Erythroblast (primary cell): ENCODE data around the gene CWC27.

Source experiments
- DNase-seq, 2 experiments: peaks; one replicate each; lab custom pipeline; 2025; lab: John Stamatoyannopoulos, UW
- GATA1 ChIP-seq: IDR thresholded peaks from 2 replicates; pipeline ENCODE4 v1.6.1; 2011; ENCODE audit warnings: low read depth, mild to moderate bottlenecking, control low read depth, low read length, moderate library complexity
- POLR2A ChIP-seq: IDR thresholded peaks from 2 replicates; pipeline ENCODE4 v1.6.1; 2011; ENCODE audit warnings: mild to moderate bottlenecking, low read length

The CWC27 gene

DNA sequence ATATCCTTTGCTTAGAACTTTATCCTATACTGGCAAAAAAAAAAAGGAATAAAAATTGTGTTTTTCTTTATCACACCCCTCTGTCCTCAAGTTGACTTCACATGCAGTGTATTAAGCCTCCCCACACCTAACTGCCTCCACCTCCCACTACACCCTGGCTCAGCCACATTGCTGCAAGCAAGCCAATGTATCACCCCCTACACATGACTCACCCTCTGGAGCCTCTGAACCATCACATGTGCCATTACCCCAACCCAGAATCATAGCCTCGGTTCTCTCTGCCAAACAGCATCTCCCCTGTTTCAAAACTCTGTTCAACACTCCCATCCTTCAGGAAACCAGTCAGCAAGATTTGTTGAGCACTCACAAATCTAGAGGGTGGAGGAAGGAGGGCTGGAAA lies 209.0 kb downstream of the CWC27 start:
- DNase-seq = peak in 1 of 2 experiments; percentile 10
- no peak for TF ChIP-seq POLR2A
- TF ChIP-seq GATA1 = no peak

DNA sequence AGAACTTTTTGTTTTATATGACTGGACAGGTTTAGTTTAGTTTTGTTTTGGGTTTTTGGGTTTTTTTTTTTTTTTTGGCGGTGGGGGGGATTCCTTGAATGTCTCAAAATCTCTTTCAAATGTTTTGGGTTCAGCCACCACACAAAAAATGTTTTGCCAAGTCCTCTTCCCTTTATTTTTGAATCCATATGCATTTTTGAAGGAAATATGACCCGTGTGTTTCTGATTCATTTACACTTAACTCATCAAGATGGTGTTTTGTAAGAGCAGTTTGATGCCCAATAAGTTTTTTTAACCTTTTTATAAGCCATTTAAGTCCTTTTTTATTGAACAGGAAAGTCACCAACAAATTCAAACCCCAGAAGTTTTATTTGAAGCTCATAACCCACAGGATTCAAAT lies 209.8 kb downstream of the CWC27 start:
- TF ChIP-seq POLR2A (no peak), GATA1 (no peak)
- no peak for DNase-seq

DNA sequence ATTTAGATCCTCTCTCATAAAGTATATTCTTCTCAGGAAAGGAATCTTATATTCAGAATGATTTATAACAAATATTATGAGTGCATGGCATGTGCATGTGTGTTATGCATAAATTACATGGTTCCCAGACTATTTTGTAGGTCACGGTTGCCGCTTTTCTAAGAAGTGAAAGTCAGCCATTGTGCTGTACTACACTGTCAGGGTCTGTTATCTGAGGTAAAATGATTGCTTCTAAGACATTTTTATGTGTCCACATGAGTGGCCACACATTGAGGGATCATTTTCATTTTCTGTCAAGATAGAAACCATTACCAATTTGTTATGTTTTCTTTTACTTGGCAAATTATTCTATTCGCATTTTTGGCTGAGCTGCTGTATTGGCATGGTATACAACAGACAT lies 210.8 kb downstream of the CWC27 start:
- DNase-seq = no peak
- TF ChIP-seq POLR2A (no peak), GATA1 (no peak)

DNA sequence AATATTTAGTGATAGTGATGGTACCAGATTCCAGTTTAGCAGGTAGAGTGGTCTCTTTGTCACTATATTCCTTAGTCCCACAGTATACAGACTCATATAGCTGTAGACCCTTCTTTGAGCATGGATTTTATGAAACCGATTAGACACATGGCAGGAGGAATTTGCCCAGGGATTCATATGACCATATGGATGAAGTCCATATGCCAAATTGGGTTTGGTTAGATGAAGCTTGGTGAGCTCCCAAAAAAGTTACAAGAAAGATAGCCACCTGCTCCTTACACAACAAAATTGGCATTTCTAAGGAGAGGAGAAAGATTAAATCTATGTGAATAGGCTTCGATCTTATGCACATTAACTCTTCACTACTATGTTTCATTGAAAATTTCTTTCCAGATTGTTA lies 211.4 kb downstream of the CWC27 start:
- no peak for TF ChIP-seq POLR2A
- TF ChIP-seq GATA1 = no peak
- no peak for DNase-seq

DNA sequence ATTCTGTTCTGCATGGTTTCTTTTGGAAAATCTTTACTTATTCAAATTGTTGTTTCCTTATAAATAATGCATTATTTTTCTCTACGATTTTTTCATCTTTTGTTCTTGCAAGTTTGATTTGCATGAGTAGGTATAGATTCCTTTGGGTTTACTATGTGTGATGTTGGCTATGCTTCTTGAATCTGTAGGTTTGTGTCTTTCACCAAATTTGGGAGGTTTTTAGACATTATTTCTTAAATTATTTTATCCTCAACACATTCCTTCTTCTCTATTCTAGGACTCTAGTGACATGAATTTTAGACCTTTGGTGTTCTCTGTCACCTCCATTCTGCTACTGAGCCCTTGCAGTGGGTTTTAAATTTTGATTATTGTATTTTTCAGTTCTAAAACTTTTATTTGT lies 219.0 kb downstream of the CWC27 start:
- DNase-seq = no peak
- TF ChIP-seq GATA1 = no peak
- no peak for TF ChIP-seq POLR2A

DNA sequence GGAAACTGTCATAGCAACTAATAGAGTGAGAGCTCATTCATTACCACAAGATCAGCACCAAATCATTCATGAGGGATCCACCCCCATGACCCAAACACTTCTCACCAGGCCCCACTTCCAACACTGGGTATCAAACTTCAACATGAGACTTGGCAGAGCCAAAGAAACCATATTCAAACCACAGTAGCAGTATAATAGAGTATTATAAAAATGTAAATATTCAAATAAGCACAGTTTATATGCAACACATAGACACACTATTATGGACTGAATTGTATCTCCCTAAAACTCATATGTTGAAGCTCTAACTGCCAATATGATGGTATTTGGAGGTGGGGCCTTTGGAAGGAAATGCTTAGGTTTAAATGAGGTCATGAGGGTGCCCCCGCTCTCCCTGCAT lies 240.5 kb downstream of the CWC27 start:
- TF ChIP-seq GATA1 (no peak), POLR2A (no peak)
- no peak for DNase-seq

DNA sequence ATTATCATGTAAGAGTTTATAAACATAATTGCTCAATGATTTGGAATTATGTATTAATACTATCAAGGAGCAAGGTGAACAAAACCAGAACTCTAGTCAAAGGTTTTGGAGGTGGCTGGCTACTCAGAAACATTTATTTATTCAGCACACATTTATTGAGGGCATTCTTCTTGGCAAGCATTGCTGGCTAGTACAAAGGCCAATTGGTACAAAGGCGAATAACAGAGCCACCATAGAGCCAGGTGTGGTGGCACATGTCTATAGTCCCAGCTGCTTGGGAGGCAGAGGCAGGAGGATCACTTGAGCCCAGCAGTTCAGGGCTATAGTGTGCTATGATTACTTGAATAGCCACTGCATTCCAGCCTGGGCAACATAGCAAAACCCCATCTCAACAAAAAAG lies 242.1 kb downstream of the CWC27 start:
- TF ChIP-seq GATA1 (no peak), POLR2A (no peak)

DNA sequence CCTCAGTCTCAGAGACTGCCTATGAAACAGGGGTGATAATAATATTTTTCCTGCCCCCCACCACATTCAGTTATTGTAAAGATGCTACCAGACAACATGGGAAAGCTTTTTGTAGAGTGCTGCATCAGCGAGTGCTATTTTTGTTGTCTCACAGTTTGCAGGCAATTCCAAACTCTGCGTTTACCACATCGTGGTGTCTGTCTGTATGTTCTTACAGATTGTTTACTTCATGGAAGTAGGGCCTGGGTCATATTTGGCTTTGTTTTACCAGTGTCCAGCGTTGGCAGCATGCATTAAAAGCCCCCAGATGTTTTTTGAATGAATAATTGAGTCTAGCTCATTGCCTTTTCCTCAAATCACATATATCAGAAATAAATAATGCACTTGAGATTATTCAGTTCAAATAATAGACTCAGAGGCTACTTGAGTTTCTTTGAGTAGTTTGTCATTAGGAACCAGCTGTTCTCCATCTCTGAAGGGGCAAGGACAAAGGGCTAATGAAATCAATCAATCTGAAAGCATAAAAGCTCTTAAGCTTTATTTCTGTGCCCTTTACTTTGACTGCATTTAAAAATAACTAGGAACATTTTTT lies 243.7 kb downstream of the CWC27 start:
- no peak for DNase-seq
- no peak for TF ChIP-seq GATA1
- TF ChIP-seq POLR2A = no peak

More for the DNA sequence above, 242.1 kb downstream of the CWC27 start:
- no peak for DNase-seq

DNA sequence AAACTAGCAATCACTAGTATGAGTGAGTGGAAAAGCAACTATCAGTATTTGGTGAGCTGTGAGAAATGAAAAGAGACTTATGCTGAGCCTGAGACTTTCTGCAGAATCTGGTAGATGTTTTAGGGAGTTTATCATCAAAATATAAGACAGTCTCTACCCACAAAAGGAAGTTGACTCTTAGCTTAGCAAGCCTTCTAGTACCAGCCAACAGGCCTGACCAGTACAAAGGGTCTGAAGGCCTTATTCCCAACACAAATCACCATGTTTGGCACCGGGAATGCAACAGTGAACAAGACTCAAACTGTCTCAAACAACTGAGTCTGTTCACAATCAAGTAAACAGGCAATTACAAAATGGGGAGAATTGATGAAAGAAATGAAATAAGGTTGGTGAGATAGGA lies 244.4 kb downstream of the CWC27 start:
- TF ChIP-seq POLR2A (no peak), GATA1 (no peak)
- no peak for DNase-seq

DNA sequence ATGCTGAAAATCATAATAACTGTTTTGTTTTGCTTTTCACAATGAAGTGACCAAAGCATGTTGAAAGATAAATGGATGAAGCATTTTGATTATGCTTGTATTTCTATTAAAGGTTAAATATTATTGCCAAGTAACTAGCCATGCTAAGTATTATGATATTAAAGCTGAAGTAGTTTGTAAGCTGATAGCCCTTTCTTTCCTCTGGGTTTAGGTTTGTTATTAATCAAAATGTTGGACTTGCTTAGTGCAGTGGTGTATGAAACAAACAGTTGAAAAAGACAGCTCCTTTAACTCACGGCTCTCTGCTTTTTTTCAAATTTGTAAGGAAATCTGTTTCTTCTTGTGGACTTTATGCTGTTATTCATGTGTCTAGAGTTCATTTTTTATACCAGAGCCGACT lies 246.0 kb downstream of the CWC27 start:
- TF ChIP-seq GATA1 (no peak), POLR2A (no peak)
- DNase-seq = no peak

DNA sequence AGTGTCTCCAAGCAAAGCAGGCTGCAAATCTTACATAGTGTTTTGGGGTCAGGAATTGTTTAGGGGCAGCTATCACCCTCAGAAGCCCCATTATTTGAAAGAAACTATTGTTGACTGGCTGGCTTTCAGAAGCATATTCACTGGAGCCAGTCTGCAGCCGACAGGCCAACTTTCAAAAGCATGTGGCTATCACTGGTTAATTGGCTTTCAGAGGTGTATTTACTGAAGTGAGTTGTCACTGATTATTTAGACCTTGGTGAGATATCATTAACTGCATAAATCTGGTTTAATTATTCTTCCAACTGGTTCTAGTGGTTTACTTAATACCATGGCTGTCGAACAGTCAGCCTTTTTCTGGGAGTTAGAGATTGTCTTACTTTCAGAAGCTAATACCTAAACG lies 247.0 kb downstream of the CWC27 start:
- TF ChIP-seq POLR2A (no peak), GATA1 (no peak)

DNA sequence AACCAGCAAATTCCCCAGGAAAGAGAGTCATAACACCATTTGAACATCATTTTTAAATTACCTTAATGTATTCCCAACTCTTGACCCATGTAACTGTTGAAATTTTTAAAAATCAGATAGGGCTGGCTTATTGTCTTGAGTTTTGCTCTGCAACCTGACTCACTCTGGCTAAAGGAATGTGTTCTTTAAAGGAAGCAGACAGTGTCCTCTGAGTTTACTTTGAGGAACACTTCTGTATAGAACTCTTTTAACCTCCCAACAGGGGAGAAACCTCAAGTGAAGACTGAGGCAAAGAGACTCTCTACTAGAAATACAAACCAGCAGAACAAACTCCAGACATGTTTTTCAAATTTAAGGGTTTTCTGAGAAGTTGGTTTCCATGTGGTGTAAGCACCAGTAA lies 248.9 kb downstream of the CWC27 start:
- DNase-seq = no peak
- TF ChIP-seq GATA1 = no peak
- no peak for TF ChIP-seq POLR2A

More for the DNA sequence above, 247.0 kb downstream of the CWC27 start:
- DNase-seq = no peak

DNA sequence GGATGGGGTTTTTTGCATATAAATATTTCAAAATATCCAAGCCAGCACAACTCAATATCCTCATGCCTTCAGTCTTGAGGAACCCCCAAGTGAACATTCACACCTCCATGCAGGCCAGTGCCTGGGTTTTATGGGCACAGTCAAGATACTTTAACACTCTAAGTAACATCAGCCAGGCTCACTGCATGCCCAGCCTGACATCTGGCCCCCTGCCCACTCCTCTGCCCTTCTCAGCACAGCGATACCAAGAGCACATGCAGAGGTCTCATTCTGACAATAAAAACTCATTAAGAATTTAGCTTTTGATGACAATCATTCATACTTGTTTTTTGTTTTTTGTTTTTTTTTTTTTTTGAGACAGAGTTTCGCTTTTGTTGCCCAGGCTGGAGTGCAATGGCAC lies 250.0 kb downstream of the CWC27 start:
- TF ChIP-seq GATA1 = no peak
- no peak for TF ChIP-seq POLR2A

DNA sequence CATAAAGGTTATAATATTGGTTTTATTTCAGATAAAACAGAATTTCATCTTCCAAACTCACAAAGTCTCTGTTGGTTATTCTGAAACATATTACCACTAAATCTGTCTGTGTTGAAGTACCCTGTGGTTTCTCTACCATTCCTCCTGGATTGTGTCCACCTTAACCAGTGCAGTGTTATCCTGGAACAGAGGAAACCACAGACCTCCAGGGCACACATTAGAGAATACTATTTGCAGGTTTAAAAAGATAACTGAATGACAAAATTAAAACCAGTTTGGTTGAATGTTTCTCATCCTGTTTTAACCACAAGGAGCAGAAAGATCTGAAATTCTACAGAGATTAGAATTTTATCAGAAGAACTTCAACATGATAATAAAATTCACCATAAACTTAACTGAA lies 251.8 kb downstream of the CWC27 start:
- TF ChIP-seq POLR2A (no peak), GATA1 (no peak)
- no peak for DNase-seq

More for the DNA sequence above, 250.0 kb downstream of the CWC27 start:
- DNase-seq = no peak

DNA sequence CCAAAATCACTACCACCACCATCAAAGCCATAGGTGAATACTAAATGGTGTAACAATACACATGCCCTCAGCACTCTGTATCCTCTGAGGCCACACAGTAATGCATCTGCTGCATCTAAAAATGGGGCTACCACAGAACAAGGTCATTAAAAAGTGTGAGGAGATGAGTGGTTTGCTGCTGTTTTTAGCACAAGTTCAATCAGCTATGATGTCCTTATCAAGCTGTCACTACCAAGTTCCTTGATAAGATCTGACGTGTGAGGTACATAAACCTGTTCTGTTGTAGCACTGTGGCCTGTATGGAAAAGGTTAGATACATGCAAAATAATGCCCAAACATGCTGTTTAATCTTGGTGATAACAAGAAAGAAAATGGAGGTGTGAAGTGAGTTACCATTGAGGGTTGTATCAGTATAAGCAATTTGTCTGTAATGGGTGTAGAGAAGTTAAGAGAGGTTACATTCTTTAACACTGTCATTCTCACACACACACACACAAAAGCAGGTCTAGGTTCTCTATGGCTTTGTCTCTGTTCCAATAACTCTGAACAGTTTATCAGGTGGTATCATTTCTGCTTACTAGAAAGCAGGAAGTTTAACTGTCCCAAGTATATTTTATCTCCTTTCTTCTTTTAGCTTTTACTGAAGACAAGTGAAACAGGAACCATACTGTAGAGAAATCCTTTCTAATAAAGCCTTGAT lies 252.9 kb downstream of the CWC27 start:
- DNase-seq = no peak
- TF ChIP-seq GATA1 (no peak), POLR2A (no peak)
